ENCODE data around the gene CAVIN3. TPM values are rescaled to one million over a fixed set of nuclear protein-coding genes. Genes with fewer than 3 reads are reported as not detected.
"Not testable (repeated sequence)": the region's sequence is repeated elsewhere in the genome, so short reads cannot be mapped to it uniquely, and the experiment has no call there.

The CAVIN3 gene
- total RNA-seq, 1 donor from 2014 or later: 23.8 TPM

GRCh38 chr11:6323291-6323905 lies 3.1 kb upstream of the CAVIN3 start:
- DNase-seq: no peak

- DNase-seq: no peak
Measured at GRCh38 chr11:6321961-6322362, 1.7 kb upstream of the CAVIN3 start.

GRCh38 chr11:6321356-6321755 lies 1.1 kb upstream of the CAVIN3 start:
- no peak for DNase-seq

- DNase-seq: peak; percentile 82
Measured at GRCh38 chr11:6319704-6320410, 444 bp downstream of the CAVIN3 start.

- DNase-seq: peak; percentile 38
Measured at GRCh38 chr11:6319001-6319703, 1.1 kb downstream of the CAVIN3 start.

GRCh38 chr11:6318204-6318603 lies 2.1 kb downstream of the CAVIN3 start:
- DNase-seq: no peak

GRCh38 chr11:6315811-6316425 lies 4.4 kb downstream of the CAVIN3 start:
- DNase-seq: no peak

GRCh38 chr11:6312106-6312505 lies 8.2 kb downstream of the CAVIN3 start:
- no peak for DNase-seq

- no peak for DNase-seq
Measured at GRCh38 chr11:6307876-6308275, 12.4 kb downstream of the CAVIN3 start.

GRCh38 chr11:6305297-6305696 lies 15.0 kb downstream of the CAVIN3 start:
- DNase-seq: no peak

- no peak for DNase-seq
Measured at GRCh38 chr11:6303661-6304060, 16.6 kb downstream of the CAVIN3 start.

- DNase-seq: no peak
Measured at GRCh38 chr11:6301096-6301495, 19.2 kb downstream of the CAVIN3 start.

GRCh38 chr11:6300325-6300724 lies 20.0 kb downstream of the CAVIN3 start:
- no peak for DNase-seq

- DNase-seq: no peak
Measured at GRCh38 chr11:6298605-6299004, 21.7 kb downstream of the CAVIN3 start.

GRCh38 chr11:6297831-6298230 lies 22.5 kb downstream of the CAVIN3 start:
- no peak for DNase-seq

GRCh38 chr11:6285019-6285418 lies 35.3 kb downstream of the CAVIN3 start:
- no peak for DNase-seq

GRCh38 chr11:6284250-6284649 lies 36.1 kb downstream of the CAVIN3 start:
- no peak for DNase-seq

GRCh38 chr11:6283453-6284023 lies 36.8 kb downstream of the CAVIN3 start:
- no peak for DNase-seq

GRCh38 chr11:6280809-6281208 lies 39.5 kb downstream of the CAVIN3 start:
- DNase-seq: not testable (repeated sequence)

GRCh38 chr11:6273188-6273587 lies 47.1 kb downstream of the CAVIN3 start:
- no peak for DNase-seq

- DNase-seq: no peak
Measured at GRCh38 chr11:6271598-6271997, 48.7 kb downstream of the CAVIN3 start.

- no peak for DNase-seq
Measured at GRCh38 chr11:6270584-6271246, 49.6 kb downstream of the CAVIN3 start.

All from skin of body (tissue), 2 donors.